GM06990 (cell line): Measurements from ENCODE around the gene E2F1.

Experiments
- DNase-seq: peaks from one replicate; pipeline ENCODE4 v3.0.0-alpha.2; 2011; ENCODE audit not compliant: insufficient read length; ENCODE audit errors: extremely low read depth
- H3K27me3 ChIP-seq: replicated peaks from 2 replicates; pipeline ENCODE4 v1.6.0; 2011; ENCODE audit warnings: low read length; ENCODE audit not compliant: control insufficient read depth, insufficient read depth
- H3K36me3 ChIP-seq: 2 replicates; pipeline ENCODE4 v1.5.1; 2011; ENCODE audit warnings: low read length; ENCODE audit not compliant: control insufficient read depth, insufficient read depth
- H3K4me3 ChIP-seq: replicated peaks from 2 replicates; pipeline ENCODE4 v1.5.1; 2011; ENCODE audit warnings: low read depth, mild to moderate bottlenecking, control low read depth, low read length
- TF ChIP-seq, protein P1 (sequence below): IDR thresholded peaks from 2 replicates; pipeline ENCODE4 v1.5.1; 2011; ENCODE audit warnings: low read length, control low read depth, mild to moderate bottlenecking, inconsistent platforms; ENCODE audit not compliant: insufficient read depth, poor library complexity, severe bottlenecking

The E2F1 gene

DNA sequence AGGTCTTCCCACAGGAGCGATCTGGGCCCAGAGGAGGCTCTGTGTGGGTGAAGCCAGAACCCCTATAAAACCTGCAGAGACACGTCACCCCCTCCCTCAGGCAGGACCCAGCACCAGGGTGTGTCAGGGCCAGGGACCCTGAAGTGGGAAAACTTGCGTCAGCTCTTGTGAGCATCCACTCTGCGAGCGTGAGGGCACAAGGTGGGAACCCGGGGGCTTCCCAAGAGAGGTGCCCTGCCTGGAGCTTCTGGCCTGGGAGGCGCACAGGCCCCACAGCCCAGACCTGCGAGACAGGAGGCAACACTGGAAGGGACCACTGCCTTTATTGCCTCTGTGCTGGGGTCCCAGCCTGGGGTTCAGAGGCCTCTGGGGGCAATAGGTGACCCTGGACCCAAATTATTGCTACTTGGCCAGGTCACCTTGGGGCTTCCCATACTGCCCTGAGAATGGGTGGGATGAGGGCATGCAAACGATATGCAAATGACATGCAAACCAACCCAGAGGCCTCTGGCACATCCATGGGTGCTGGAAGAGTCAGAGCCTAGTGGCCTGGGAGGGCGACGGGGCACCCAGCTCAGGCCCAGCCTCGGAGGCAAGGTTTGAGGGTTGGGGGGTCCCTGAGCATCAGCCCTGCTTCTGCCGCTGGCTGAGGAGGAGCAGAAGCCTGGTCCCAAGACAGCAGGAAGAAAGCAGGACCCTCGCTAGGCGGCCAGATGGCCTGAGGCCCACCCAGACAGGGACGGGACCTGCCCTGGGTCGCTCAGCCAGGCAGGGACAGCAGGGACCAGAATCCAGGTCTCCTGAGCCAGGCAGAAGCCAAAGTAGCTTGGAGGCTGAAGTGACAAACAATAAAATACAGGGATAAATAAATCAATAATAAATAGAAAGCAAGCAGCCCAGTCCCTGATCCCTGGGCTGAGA lies 29.1 kb downstream of the E2F1 start:
- no peak for DNase-seq
- Histone ChIP-seq H3K4me3 (no peak overlapping the region), H3K27me3 (no peaks in the 10 kb centered on the region), H3K36me3 (0 out of 2 replicates have a peak, but pooled peaks cover 4% of the 10 kb centered on the region)
- TF ChIP-seq, protein P1, sequence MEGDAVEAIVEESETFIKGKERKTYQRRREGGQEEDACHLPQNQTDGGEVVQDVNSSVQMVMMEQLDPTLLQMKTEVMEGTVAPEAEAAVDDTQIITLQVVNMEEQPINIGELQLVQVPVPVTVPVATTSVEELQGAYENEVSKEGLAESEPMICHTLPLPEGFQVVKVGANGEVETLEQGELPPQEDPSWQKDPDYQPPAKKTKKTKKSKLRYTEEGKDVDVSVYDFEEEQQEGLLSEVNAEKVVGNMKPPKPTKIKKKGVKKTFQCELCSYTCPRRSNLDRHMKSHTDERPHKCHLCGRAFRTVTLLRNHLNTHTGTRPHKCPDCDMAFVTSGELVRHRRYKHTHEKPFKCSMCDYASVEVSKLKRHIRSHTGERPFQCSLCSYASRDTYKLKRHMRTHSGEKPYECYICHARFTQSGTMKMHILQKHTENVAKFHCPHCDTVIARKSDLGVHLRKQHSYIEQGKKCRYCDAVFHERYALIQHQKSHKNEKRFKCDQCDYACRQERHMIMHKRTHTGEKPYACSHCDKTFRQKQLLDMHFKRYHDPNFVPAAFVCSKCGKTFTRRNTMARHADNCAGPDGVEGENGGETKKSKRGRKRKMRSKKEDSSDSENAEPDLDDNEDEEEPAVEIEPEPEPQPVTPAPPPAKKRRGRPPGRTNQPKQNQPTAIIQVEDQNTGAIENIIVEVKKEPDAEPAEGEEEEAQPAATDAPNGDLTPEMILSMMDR = no peak

DNA sequence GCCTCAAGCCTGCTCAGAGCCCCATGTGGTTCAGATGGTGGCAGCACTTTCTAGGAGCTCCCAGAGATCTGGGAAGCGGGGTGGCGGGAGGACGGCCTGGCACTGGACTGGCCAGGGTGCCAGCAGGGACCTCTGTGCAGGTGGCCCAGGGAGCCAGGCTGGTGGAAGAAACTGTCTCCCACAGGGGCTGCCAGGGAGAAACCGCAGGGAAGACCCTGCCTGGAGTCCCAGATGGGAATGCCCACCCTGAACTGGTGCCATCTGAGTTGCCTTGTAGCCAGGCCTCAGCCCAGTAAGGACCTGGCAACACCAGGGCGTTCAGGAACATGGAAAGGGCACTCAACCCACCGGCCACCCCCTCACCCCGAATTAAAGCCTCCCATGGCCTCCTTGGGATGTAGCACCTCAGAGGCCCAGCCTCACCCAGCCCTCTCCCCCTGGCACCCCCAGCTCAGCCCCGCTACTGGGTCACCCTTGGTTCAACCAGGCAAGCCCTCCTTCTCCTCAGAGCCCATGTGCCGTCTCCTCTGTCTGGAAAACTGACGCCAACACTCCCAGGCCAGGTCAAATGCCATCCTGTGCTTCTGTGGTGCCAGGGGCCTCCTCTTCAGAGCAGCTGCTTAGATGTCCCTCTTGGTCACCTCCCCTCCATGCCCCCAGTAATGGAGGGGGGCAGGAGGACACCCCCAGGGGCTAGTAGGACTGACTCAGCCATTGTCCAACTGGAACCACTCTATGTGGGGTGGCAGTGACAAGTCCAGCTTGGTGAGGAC lies 30.0 kb downstream of the E2F1 start:
- Histone ChIP-seq H3K36me3 (0 out of 2 replicates have a peak, but pooled peaks cover 4% of the 10 kb centered on the region), H3K27me3 (no peaks in the 10 kb centered on the region), H3K4me3 (no peak overlapping the region)
- no peak for DNase-seq
- TF ChIP-seq, protein P1 = no peak

DNA sequence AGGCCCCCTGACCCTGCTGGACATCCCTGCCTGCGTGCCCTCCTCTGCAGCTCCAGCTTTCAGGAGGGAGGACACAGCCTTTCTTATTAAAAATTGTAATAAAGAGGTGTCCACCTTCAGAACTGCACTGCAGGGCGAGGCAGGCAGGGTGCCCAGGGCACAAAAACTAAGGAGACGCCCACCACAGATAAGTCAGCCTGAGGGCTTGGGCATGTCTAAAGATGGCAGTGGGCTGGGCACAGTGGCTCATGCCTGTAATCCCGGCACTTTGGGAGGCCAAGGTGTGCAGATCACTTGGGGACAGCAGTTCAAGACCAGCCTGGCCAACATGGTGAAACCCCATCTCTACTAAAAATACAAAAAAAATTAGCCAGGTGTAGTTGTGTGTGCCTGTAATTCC lies 31.0 kb downstream of the E2F1 start:
- TF ChIP-seq, protein P1 = no peak
- H3K4me3 ChIP-seq = no peak overlapping the region
- 0 out of 2 replicates have a peak, but pooled peaks cover 4% of the 10 kb centered on the region for H3K36me3 ChIP-seq
- H3K27me3 ChIP-seq = no peaks in the 10 kb centered on the region
- DNase-seq = no peak

DNA sequence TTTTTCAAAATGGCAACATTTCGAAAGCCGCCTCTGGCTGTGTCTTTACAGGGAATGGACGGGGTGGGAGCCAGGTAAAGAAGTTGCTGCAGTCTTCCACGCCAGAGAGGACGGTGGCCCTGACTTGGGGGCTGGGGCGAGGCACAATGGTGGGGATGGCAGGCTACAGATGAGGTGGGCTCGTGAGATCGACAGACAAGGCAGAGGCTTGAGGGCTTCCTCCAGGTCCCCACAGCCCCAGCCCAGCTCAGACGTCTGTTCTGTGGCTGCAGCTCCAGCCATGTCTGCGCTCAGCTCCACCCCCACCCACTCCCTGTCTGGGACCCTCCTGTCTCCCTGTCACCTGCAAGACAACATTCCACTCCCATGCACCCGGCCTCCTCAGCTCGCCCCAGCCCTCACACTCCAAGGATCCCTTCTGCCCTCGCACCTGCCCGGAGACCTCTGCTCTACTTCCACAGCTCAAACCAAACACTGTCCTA lies 31.5 kb downstream of the E2F1 start:
- no peak for DNase-seq
- Histone ChIP-seq H3K36me3 (0 out of 2 replicates have a peak, but pooled peaks cover 4% of the 10 kb centered on the region), H3K27me3 (no peaks in the 10 kb centered on the region), H3K4me3 (no peak overlapping the region)
- TF ChIP-seq, protein P1 = no peak

DNA sequence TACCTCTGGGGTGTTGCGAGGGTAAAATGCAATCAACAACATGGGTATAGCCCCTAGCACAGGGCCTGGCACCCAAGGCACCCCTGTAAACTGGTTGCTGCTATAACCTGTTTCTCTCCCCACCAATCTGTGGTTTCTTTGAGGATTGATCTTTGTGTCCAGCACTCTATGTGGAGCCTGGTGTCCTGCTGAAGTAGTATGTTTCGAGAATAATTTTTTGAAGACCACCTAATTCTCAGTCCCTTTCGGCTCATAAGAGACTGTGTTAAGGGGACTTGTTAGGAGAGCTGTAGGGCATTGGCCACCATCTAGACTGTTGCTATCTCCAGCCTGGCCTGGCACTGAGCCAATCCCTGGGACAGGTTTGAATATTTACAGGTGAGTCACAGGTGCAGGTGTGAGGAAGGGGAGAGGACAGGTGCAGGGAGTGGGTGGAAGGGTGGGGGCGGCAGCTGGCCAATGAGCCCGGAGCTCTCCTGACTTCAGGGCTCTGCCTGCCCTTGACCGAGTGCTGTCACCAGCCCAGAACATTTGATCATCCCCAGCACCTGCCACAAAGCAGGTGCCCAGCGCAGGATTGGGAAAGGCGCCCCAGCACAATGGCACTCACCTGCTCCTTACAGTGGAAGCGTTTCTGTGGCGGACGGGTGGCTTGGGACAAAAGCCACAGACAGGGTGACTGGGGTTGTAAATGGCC lies 32.1 kb downstream of the E2F1 start:
- H3K4me3 ChIP-seq = no peak overlapping the region
- H3K36me3 ChIP-seq = 0 out of 2 replicates have a peak, but pooled peaks cover 4% of the 10 kb centered on the region
- TF ChIP-seq, protein P1 = no peak
- no peak for DNase-seq
- H3K27me3 ChIP-seq = no peaks in the 10 kb centered on the region
